Pons (tissue), 1 donor: ENCODE measurements around the gene CSF1R.

Source experiments
- DNase-seq: peaks from one replicate; pipeline ENCODE4 v3.0.0-alpha.2; 2016; ENCODE audit warnings: low spot score

Gene CSF1R

DNA sequence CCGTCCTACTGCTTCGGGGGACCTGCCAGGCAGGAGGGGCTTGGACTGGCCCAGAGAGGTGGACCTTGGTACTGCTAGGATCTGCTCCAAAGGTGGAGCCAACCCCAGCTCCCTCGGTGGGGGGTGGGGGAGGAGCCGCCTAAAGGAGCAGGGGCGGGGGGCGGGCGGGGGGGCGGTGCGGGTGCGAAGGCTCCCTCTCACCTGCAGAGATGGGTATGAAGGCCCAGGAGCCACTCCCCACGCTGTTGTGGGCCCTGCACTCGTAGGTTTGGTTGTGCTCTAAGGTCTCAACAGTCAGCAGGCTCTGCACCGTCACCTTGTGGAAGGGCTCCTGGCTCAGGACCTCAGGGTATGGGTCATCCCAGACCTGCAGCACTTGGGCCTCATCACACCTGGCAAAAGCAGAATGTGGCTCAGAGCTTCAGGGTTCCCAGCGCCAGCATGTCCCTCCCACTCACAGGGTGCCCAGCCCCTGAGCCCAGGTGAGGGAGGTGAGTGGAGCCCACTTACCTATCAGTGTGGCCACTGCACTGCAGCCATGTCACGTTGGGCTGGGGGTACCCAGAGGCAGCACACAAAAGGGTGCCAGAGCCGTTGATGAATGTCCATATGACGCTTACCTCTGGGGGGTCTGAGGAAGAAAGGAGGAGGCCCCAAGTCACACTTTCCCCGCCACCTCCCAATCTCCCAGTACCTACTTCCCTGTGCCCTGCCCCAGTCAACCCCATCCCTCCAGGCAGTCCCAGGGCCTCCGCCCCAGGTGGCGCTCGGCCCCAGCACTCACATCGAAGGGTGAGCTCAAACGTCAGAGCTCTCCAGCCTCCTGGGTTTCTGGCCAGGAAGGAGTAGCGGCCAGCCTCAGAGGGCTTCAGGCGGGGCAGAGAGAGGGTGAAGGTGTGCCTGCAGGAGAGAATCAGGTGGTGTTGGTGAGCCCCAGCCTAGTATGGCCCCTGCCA lies 16.4 kb downstream of the CSF1R start:
- no peak for DNase-seq

DNA sequence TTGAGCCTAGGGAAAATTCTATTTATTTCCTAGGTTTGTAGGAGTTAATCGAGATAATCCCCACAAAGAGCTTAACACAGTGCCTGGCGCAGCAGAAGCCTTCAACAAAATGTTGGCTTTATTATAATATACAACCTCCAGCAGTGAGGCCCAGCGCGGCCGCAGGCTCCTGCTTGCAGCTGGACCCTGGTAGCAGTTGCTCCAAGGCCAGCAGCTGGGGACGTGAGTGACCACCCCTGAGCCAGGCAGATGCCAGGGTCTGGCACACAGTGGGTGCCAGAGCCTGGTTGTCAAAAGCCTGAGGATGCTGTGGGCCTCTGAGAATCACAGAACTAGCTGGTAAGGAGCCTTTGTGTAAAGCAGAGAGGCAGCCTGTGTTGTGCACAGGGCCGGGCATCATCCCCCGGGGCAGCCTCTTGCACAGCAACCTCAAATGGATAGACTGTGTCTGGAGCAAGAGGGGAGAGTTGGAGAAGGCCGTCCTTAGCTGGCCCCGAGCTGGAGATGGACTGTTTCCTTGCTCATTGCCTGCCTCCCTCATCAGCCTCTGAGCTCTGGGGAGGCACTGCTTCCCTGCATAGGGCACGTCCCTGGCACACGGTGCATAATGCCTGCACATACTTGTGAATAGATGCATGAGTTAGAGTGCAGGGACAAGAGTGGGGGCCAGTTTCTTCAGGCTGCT lies 17.3 kb downstream of the CSF1R start:
- no peak for DNase-seq

DNA sequence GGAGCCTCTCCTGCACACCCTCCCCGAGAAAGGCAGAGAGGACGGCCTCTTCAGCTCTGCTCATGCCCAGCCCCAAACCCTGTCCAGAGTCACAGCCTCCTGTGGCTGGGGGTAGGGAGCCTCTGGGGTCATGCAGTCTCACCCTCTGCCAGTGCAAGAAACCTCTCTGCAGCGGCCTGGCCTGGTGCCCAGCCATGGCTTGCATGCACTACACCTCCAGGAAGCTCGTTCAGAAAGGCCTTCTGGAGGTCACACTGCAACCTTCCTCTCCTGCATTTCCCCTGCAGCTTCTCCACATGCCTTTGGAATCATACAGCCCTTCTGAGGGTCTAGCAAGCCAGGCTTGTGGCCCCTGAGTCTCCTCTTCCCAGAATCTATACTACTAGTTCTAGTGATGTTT lies 17.9 kb downstream of the CSF1R start:
- no peak for DNase-seq

DNA sequence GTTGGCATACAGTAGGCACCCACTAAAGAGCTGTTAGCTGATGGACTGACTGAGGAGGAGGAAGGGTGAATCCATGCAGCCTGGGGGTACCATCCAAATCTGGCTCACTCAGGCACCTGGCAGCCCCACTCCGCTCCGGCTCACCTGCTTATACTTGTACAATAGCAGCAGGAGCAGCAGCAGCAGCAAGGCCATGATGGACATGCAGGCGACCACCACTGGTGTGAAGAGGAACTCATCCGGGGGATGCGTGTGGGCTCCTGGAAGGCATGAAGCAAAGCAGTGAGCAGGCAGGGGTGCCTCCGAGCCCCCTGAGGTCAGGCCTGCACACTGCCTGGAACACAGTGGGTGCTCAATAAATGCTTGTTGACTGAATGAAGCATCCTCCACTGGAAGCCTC lies 18.3 kb downstream of the CSF1R start:
- no peak for DNase-seq

DNA sequence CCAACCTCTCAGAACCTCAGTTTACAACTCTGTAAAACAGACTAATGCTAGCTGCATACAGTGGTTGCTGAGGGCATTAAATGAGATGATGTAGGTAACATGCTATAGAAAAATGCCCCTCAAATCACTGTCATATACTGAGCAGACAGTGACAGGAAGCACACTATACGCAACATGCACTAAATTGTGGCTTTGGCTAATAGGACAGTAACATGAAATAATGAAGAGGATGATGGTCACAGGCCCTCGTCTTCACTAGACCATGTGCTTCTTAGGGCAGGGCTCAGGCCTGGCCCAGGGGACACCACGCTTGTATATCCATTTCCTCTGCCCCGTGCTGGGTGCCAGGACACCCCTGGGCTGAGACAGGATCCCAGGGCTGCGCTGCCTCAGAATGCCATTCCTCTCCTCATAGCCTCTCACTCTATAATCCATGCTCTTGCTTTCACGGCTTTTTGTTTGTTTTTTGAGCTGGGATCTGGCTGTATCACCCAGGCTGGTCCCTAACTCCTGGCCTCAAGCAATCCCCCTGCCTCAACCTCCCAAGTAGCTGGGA lies 18.9 kb downstream of the CSF1R start:
- DNase-seq: no peak

DNA sequence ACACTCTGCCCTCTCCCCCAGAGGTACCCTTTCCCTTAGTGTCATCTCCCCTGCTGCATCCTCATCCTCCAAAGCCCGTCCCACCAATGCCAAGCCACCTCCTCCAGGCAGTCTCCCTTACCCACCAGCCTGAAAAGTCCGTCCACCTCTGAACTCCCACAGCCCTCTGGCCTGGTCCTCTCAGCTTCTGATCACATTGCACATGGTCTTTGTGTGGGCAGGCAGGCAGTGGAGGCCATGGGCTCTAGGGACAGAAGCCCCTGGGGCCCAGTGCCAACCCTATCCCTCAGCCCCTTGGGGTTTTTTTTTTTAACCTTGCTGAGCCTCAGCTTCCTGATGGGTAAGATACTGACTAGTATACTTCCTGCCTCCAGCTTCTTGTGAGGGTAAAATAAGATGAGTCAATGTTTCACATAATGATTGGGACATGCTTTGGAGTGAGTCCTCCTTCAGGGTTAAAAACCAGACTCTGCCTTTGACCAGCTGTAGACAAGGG lies 19.4 kb downstream of the CSF1R start:
- DNase-seq: no peak

DNA sequence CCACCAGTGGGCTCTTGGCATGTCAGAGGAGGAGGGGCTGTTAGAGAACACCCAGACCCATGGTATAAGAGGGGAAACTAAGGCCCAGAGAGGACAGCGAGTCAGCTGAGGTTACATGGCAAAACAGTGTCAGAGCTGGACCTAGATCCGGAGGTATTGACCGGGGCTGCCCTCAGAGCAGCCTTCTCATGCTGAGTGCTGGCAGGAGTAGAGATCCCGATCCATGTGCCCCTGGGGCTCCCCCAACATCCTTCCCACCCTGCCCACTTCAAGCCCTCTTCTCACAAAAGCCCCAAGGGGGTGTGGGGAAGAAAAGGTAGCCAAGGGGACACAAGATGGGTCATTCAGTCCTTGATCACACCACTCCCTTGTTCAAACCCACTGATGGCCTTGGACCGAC lies 19.9 kb downstream of the CSF1R start:
- DNase-seq: no peak

DNA sequence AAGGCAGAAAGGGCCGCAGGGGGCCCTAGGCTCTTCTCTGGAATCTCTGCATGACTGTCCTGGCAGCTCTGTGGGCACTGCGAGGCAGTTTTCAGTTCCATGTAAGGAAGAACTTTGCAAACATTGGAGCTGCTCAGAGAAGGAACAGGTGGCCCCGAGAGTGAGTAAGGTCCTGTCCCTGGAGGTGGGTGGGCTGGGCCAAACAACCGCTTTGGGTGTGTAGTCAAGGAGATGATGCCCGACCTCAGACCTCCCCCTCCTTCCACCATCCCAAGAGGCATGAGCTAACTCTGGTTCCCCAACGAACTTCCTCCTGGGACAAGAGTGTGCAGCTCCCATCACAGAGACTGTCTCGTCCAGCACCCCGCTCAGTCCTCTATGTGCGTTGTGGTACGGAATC lies 20.5 kb downstream of the CSF1R start:
- no peak for DNase-seq

DNA sequence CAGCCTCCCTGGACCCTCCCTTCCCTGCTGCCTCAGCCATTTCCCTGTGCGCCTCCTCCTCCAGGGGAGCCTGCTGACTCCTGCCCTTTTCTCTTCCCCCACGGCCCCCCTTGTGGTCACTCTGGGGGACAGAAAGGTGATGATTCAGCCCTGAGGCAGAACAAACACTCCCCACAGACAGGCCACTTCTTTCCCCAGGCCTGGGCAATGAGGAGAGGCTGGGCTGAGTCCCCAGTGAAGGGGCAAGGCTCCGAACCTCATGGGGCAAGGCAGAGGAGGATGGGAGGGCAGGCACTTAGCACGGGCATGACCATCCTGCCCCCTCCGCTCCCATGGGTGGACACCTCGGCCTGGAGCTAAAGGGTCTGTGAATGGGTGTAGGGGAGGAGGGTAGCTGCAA lies 21.0 kb downstream of the CSF1R start:
- peak; percentile 52 for DNase-seq

DNA sequence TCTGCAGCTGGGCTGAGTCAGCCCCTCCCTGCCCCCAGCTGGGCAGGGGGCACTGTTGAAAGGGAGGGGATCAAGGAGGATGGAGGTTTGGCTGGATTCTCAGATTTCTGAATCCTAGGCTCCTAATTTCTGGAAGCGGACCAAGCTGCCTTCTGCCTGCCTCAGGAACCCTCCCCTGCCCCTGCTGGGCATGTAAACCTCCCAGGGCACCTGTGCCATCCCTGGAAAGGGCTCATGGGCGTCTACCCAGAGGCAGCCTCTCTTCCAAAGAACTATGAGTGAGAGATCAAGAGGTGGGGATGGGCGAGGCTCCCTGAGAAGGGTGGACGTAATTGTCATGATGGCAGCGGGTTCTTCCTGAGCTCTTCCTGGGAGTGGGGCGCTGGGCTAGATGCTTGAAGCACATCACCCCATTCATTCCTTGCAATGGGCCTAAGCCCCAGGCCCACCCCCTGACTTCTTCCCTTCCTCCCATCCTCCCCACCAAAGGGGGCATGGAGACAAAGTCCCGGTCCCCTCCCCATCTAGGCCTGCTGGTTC lies 21.6 kb downstream of the CSF1R start:
- DNase-seq: no peak

DNA sequence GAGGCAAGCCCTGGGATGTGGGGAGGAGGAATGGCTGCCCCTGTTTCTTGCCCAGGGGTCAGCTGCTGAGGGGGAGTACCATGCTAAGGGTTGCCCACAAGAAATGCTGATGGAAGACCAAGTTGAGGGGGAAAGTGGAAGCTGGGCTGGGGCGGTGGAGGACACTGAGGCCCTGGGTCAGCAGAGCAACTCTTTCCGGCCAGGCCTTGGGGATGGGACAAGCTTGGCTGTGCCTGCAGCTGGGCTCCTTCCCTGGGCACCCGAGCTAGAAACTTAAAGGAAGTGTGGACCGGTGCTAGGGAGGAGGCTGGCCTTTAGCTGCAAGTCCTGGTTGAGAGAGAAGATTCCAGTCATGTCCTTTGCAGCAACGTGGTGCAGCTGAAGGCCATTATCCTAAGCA lies 22.7 kb downstream of the CSF1R start:
- DNase-seq: no peak

DNA sequence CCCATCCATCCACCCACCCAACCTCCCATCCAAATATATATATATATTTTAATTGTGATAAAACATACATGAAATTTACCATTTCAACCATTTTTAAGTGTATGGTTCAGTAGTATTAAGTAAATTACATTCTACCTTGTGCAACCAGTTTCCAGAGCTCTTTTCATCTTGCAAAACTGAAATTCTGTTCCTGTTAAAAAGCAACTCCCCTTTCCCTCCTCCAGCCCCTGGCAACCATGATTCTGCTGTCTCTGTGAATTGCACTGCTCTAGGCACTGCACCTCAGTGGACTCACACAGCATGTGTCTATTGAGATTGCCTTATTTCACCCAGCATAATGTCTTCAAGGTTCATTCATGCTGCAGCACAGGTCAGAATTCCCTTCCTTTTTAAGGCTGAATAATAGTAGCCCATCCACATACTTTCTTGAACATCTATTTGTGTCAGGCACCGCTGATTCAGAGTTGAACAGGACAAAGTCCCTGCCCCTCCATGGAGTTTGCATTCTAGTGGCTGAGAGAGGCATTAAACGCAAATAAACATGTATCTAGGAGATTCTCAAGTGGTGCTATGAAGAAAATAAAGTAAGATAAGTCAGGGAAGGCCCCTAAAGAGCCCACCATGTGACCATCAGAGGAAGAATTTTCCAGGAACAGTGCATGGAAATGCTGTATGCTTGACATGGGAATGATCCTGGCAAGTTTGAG lies 24.0 kb downstream of the CSF1R start:
- DNase-seq: no peak

DNA sequence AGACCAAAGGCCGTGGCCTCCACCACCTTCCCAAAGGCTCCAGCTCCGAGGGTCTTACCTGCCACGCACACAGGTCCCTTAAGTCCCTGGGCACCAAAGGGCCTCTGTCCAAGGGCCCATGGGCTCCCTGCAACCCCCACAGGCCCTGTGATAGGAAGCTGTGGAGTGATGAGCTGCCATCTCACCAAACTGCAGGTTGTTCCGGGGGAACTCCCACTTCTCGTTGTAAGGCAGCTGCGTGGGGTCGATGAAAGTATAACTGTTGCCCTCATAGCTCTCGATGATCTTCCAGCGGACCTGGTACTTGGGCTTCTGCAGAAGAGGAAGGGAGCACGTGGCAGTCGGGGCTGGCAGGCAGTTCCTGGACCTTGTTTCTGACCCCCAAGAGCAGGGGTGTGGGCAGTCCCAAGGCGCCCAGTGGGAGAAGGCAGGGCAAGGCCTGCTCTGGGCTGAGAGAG lies 24.8 kb downstream of the CSF1R start:
- DNase-seq: no peak

DNA sequence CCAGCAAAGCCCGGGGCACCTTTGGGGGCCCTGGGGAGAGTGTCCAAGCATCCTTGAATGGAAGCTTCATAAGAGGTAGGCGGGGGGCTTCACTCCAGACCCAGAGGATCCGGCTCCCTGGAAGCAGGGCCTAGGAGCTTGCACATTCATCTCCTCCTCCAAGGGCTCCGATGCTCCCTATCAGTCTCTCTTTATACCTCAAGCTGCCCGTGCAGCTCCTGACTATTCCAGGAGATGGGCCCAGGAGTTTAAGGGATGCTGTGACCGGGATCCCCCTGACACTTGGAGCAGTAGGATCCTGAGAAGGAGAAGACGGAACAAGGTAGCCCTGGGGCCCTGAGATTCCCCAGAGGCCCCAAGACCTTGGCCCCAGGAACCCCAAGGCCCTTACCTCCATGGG lies 25.9 kb downstream of the CSF1R start:
- DNase-seq: no peak

DNA sequence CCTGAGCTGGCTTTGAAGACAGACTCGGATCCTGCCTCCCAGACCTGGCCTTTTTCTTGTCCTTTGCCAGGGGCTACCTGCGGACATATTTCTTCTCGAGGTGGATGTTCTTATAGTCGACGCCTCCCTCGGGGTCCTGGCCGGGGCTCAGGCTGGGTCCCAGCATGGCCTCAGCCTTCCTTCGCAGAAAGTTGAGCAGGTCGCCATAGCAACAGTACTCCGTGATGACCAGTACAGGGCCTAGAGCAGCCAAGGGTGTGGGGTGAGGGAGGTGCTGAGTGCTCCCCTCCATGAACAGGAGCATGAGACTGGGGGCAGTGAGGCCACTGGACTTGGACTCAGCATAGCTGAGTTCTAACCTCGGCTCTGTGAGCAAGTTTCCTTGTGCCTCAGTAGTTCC lies 26.7 kb downstream of the CSF1R start:
- DNase-seq: no peak

DNA sequence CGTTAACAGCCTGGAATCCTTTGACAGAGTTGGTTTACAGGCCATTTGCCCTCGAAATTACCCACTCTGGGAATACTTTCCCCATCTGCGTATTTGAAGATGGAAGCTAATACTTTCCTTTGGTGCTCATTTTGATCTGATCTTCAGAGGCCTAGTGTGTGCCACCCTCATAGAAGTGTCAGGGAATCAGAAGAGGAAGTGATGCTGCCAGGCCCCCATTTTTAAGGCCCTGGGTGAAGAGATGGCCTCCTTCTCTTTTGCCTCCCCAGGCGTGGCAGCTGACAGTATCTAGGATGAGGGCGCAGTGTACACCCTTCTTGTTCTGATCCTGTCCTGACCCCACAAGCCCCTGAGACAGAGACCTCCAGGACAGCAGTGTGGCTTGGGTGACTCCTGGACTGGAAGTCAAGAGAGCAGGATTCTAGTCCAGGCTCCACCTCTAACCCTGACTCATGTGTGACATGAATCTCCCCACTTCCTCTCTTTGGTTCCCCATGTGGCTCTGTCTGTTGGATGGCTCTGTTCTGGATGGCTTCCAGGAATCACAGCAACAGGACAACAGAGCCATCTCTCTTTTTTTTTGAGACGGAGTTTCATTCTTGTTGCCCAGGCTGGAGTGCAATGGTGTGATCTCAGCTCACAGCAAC lies 27.8 kb downstream of the CSF1R start:
- DNase-seq: peak; percentile 89

DNA sequence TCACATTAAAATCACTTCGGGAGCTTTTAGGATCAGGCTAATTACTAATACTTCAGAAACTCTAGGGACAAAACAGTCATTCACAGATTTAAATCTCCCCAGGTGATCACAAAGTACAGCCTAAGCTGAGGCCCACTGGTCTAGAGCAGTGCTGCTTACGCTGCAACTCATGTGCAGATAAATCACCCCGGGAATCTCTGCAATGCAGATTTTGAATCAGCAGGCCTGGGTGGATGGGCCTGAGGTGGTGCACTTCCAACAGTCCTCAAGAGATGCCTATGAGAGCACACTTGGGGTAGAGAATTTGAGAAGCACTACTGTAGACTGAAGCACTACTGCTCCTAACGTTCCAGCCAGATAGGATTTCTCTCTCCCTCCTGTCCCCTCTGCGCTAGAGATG lies 28.4 kb downstream of the CSF1R start:
- DNase-seq: no peak

DNA sequence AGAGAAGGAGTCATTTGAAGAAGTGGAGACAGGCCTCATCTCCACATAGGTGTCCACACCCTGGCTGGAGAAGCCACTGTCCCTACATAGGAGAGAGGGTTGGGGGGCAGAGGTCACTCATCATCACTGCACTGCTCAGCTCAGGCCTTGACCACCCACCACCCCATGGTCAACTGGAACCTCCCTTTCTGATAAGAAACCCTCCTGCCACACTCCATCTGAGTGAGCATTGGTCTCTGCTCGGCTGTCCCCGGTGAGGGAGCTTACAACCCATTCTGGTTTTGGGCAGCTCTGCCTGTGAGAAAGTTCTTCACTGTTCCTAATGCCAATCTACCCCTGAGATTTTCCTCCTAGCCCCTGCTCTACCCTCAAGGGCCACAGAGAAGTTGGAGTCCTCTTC lies 28.8 kb downstream of the CSF1R start:
- no peak for DNase-seq

DNA sequence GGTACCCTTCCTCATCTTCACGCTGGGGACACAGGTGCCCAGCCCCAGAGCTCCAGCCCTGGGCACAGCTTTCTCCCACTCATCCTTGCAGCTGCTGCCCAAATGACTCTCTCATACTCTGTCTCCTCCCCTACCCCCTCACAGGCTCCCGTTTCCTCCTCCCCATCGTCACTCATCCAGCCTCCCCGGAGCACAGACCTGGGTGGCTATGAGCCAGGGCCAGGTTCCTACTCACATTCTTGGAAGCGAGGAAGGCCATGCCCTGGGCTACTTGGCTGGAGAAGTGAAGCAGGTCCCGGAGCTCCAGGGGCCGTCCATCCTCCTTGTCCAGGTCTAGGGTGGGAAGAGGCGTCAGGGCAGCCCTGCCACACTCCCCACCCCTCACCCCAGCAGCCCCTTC lies 29.3 kb downstream of the CSF1R start:
- DNase-seq: no peak

DNA sequence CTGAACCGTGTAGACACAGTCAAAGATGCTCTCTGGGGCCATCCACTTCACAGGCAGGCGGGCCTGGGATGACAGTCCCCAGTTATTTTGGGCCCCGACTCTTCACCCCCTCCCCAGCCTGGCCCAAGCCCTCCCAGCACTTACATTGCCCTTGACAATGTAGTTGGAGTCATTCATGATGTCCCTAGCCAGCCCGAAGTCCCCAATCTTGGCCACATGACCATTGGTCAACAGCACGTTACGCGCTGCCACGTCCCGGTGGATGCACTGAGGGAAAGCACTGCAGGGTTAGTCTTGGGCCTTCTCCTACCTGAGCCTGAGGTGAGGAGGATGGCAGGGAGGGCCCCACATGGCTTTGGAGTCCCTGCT lies 30.3 kb downstream of the CSF1R start:
- no peak for DNase-seq

DNA sequence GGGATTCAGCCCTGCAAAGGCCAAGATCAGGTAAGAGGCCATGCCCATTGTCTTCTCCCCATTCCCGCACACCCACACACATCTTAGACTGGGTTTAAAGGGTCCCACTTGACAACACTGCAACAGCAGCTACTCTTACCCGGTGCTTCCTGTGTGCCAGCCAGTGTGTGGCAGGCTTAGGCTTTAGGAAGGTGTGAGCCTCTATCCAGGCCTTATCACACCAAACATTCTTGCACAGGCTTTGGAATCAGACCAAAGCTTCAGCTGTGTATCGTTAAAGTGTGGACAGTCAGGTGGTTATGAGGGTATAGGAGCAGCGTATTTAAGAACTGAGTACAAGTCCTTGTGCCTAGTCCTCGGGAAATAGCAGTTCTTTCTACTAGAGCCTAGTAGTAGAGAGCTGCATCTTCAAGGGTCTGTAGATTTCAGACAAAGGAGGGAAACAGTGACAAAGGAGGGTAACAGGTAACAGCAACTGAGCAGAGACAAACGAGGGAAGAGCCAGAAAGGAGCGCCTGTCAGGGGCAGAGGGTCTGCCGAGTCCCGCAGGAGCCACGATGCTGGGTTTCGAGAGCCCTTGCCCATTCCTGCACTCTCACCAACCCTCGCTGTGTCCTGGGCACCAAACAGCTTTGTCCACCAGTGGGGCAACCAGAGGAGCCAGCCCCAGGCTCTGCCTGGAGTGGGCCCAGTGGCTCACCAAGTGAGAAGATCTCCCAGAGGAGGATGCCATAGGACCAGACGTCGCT lies 30.9 kb downstream of the CSF1R start:
- no peak for DNase-seq
